ENCODE results near the gene DUSP19.

Gene DUSP19

GRCh38 chr2:183063083-183063482, 15.5 kb upstream of the DUSP19 start:
- DNase-seq (ENCODE audit: low read depth in 2 of 2), result no peak

DNA sequence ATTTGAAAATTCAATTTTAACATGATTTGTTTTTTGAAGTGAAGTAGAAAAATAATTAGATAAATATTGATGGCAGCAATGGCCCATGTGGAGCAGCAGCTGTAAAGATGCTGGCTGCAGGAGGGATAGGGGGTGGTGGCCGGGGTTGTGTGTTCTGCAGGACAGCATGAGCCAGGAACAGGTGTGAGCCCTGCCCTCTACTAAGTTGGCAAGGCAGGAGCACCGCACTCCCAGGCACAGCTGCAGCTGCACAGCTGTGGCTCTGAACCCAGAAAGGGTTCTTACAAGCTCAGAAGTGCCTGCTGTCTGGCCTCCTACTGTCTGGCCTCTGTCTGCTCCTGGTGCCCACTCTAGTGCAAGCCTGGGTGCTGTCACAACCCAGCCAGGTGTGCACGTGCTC, 10.0 kb upstream of the DUSP19 start:
- no peak for DNase-seq (ENCODE audit: low read depth in 2 of 2)

- DNase-seq (ENCODE audit: low read depth in 2 of 2), result no peak
Measured at GRCh38 chr2:183069174-183069573, 9.4 kb upstream of the DUSP19 start.

DNA sequence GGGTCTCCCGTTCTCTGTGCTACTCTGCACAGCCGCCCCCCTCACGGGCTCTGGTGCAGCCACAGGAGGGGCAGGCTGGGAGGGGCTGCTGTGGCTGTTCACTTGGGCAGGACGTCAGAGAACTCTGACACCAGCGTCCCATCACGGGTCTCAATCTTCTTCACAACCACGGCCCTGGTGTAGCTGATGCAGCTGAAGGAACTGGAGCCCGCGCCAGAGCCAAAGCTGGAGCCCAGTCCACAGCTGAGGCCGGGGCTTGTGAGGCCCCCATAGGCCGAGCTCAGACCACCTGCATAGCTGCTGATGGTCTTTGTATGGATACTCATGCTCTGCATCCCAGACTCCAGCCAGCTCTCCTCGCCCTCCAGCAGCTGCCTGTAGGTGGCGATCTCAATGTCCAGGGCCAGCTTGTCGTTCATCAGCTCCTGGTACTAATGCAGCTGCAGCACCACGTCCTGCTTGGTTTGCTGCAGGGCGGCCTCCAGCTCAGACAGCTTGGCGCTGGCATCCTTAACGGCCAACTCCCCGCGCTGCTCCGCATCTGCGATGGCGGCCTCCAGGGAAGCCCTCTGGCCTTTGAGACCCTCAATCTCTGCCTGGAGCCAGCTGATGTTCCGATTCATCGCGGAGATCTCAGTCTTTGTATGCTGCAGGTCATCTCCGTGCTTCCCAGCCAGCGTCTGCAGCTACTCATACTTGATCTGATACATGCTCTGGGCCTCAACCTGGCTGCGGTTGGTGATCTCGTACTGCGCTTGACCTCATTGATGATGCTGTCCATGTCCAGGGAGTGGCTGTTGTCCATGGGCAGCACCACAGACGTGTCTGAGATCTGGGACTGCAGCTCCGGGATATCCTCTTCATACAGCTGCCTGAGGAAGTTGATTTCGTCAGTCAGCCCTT, 7.4 kb upstream of the DUSP19 start:
- DNase-seq (ENCODE audit: low read depth in 2 of 2), result no peak

DNA sequence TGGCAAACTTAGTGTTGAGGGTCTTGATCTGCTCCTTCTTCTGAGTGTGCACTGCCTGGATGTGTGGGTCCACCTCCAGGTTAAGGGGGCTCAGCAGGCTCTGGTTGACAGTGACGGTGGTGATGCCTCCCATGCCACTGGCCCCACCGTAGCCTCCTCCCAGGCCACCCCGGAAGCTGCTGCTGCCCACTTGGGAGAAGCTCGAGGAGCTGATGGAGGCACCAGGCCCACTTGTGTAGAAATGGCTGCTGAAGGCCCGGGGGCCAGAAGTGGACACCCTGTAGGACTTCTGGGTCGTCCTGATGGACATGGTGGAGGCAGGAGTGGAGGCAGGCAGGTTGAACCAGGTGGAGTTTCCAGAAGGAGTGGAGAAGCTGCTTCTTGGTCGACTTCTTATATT, 6.4 kb upstream of the DUSP19 start:
- DNase-seq (ENCODE audit: low read depth in 2 of 2), result no peak

DNA sequence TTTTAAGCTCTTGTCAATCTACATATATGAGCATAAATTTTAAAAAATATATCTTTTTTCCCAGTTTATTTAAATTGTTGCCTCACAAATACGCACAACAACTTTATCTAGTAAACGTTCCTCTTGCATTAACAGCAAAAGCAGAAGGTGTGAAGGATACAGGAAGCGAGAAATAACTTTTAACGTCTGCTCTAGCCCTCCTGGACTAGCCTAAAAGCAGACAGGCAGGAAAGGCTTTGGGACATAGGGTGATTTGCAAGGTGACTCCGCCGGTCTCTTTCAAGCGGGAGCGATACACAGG, 434 bp upstream of the DUSP19 start:
- no peak for DNase-seq (ENCODE audit: low read depth in 2 of 2)

DNA sequence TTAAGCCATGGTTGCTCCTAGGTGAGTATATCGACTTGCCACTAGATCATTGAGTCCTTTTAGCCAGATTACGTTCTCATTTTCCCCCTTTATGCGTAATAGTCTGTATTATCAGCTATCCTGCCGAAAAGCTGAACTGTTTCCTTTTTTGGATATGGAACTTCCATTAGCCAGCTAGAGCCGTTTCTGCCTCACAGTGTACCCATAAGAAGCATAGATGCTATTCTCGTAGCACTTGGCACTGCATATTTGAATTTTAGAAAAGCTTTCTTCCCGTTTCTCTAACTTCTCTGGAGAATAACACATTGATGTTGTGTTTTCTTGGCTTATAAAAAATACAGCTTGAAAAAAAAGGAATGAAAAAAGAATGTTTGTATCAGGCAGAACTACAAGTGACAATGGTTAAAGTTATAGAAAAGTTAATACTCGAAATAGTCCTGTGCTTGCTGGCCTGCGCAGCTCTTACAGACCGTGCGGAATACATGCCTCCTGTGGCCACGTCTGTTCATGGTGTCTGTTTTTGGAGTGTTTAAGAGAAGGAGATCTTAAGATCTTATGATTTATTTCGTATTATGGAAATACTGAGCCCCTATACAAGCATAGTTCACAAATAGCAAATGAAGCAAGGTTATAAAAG, 710 bp downstream of the DUSP19 start:
- no peak for DNase-seq (ENCODE audit: low read depth in 2 of 2)

DNA sequence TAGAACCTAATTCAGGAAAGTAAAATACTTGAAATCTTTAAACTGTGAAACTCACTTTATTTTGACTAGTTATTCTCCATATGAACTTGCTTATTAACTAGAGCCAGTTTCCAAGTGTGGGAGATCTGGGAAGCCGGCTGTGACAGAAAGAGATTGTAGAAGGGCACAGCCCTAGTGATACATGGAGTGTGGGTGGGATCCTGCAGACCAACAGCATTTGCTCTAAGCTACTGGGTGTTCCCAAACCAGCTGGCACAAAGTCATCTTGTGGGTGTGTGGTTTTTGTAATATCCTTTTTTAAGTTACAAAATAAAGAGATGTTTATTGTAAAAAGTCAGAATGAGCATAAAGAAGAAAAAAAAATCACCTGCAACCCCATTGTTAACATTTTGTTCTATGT, 3.4 kb downstream of the DUSP19 start:
- DNase-seq (ENCODE audit: low read depth in 2 of 2), result no peak

DNA sequence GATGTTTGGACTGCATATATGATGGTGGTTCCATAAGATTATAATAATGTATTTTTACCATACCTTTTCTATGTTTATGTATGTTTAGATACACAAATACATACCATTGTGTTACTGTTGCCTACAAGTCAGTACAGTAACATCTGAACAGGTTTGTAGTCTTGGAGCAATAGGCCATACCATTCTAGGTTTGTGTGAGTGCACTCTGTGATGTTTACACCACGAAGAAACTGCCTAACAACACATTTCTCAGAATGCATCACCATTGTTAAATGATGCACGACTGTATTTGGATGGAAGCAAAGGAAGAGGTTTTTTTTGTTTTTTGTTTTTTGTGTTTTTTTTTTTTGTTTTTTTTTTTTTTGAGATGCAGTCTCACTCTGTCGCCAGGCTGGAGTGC, 9.5 kb downstream of the DUSP19 start:
- DNase-seq (ENCODE audit: low read depth in 2 of 2), result no peak

GRCh38 chr2:183089192-183089851, 10.8 kb downstream of the DUSP19 start:
- no peak for DNase-seq (ENCODE audit: low read depth in 2 of 2)

GRCh38 chr2:183091318-183091953, 12.9 kb downstream of the DUSP19 start:
- no peak for DNase-seq (ENCODE audit: low read depth in 2 of 2)

DNA sequence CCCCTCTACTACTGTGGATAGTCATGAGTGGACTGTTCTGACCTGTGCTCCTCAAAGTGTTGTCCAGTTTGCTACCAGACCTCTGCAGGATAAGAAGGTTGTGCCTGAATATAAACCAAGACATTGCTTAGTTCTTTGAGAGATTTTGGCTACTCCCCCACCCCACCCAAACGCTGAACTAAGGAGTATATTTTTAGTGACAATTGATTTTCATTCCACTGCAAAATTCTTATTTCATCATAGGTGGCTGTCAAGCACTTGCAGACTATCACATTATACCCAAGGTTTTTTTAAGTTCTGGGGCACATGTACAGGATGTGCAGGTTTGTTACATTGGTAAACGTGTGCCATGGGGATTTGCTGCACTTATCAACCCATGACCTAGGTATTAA, 13.4 kb downstream of the DUSP19 start:
- no peak for DNase-seq (ENCODE audit: low read depth in 2 of 2)

- DNase-seq (ENCODE audit: low read depth in 2 of 2), result no peak
Measured at GRCh38 chr2:183093857-183094657, 15.5 kb downstream of the DUSP19 start.

GRCh38 chr2:183105402-183106134, 27.0 kb downstream of the DUSP19 start:
- DNase-seq (ENCODE audit: low read depth in 2 of 2), result no peak

DNA sequence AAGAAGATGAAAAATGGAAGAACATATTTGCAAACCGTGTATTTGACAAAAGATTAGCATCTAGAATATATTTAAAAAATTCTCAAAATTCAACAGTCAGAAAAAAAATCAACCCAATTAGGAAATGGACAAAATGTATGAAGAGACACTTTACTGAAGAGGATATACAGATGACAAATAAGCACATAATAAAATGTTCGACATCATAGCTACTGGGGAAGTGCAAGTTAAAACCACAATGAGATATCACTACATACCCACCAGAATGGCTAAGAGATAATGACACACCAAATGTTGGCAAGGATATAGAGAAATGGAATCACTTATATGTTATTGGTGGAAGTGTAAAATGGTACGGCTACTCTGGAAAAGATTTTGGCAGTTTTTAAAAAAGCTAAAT, 34.0 kb downstream of the DUSP19 start:
- no peak for DNase-seq (ENCODE audit: low read depth in 2 of 2)

DNA sequence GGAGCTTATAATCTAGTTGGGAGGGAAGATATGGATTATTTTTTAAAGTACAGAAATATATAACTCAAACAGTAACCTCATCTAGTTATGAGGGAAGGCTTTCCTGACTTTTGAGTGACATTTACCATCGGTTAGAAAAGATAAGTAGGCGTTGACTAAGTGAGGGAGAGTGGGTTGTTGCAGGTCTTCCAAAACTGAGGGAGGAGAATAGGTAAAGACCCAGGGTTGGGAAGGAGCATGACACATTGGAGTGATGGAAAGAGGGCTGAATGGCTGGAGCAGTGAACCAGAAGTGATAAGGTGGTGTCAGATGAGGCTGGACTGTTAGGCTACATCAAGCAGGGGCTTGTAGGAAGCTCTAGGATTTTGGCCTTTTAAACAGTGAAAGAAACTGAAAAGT, 35.1 kb downstream of the DUSP19 start:
- DNase-seq (ENCODE audit: low read depth in 2 of 2), result no peak

DNA sequence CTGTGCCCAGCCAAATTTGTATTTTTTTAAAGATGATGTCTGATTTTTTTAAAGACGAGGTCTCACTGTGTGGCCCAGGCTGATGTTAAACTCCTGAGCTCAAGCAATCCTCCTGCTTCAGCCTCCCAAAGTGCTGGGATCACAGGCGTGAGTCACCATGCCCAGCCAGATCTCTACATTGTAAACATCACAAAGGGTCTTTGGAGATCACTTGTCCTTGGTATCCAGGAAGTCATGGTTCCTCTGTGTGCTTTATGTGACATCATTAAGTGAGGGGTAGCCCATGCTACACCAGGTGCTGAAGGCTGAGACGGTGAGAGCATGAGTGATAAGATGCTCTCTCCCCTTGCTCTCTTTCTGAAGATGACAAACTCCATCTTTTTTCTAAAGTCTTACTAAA, 38.7 kb downstream of the DUSP19 start:
- no peak for DNase-seq (ENCODE audit: low read depth in 2 of 2)

DNA sequence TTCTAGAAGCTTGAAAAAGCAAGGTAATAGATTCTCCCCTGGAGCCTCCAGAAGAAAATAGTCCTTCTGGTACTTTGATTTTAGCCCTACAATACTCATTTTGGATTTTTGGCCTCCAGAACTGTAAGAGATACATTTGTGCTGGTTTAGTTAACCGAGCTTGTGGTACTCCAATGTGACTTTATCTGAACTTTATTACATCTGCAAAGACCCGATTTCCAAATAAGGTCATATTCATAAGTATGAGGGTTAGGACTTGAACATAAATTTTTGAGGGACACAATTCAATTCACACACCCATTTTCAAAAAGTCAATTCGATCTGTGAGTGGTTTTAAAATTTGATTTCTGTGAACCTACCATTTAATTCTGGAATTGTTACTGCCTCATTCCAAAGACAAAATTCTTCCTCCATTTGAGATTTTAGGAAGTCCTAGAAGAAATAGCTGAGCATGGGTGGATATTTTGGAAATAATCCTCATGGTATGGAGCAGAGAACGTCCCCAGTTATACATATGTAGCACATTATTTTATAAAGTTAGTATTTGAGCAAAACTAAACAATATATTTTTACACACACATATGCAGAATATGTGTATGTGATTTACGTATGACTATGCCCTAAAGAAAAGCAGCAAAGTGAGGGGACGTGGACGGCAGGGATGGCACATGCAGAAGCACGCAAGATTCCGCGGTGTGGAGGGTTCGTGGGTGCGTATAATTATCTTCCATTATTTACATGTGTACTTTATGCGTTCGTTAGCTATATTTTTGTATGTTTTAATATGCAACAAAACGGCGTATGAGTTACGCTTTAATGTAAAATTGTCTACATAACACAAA, 44.8 kb downstream of the DUSP19 start:
- DNase-seq (ENCODE audit: low read depth in 2 of 2), result no peak

GRCh38 chr2:183123959-183124221, 45.3 kb downstream of the DUSP19 start:
- no peak for DNase-seq (ENCODE audit: low read depth in 2 of 2)

- DNase-seq (ENCODE audit: low read depth in 2 of 2), result peak; percentile 76
Measured at GRCh38 chr2:183124222-183124956, 45.8 kb downstream of the DUSP19 start, which contains the start of gene NUP35. Gene NUP35, plus strand, starts transcription at chr2:183124443. Its CDS starts 15 bp downstream, at chr2:183124458.

Measured in stimulated activated CD4-positive, alpha-beta T cell treated with anti-CD3 and anti-CD28 coated beads, Interleukin-4, amount 100 ng/mL, for 48 hours (primary cell).